ENCODE measurements around the gene MMP17.

Gene MMP17

DNA sequence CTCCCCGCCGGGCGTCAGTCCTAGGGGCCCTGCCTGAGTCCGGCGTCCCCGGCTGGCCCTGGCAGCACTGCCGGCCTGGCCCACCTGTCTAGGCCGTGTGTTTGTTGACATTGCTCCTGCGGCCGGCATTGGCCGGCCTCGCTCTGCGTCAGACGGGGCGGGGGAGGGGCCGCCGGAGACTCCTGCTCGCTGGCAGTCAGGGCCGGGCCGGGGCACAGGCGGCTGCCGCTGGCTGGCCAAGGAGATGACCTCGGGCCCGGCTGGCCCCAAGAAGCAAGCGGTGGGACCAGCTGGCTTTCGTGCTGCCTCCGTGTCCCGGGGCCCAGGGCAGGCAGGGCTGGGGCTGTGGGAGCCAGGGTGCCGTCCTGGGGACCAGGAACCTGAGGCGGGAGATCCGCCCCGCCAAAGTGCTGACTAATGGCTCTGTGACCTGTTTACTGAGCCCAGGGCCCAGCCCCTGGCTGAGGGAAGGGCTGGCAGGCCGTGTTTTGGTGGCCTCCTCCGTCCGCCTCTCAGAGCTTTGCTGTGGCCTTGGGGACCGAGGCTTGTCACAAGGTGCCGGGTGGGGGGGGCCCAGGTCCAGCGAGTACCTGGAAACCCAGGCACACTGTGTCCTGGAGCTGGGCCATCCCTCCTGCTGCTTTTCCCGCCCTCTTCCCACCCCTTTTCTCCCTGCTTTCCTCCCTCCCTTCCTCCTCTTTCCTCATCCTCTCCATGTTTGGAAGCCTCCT, 68.1 kb downstream of the MMP17 start:
- peak; percentile 98 for DNase-seq

DNA sequence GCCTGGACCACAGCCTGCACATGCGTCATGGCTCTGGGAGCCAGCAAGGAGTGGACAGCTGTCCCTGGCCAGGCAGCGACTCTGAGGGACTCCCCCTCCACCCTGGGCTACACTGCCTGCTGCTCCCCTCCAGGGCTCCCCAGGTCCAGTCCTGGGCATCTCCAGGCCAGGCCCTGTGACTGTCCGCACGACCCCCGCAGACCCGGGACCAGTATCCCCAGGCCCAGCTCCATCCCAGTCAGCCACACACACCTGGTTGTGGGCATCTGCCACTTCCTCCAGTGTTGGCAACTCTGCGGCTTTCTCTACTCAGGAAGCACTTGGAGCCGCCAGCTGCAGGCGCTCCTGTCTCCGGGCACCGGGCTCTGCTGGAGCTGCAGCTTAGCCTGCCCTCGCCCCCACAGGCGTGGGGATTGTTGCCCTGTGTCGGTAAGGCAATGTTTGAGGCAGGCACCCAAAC, 68.6 kb downstream of the MMP17 start:
- peak; percentile 88 for DNase-seq

DNA sequence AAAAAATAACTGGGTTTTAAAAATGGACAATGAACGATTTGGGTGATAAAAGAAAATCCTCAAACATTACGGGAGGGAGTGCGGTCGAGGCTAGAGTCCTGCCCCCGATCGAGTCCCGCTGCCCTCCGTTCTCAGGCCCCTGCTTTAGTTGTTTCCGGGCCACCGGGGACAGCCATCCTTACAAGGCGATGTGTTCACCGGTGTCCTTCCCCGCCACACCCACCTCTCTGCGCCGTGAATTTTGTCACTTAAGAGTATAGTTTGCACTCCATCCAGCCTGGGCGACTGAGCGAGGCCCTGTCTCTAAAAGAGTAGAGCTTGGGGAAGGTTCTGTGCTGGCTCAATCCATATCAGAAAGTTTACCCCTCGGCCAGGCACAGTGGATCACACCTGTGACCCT, 69.1 kb downstream of the MMP17 start:
- no peak for DNase-seq

DNA sequence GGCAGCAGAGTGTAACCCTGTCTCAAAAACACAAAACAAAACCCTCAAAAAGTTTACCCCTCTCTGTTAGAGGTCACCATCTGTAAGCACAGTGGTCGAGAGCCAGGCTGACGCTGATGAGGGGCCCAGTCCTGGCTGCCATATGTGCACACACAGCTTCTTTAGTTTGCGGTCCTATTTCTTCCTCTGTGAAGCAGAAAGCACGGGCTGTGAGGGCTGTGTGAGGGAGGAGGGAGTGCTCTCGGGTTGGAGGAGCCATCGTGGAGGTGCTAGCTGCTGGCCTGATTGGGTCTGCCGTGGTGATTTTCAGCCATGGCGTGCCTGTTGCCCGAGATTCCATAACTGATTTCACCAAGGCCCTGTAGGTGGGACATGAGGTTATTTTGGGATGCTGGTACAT, 69.7 kb downstream of the MMP17 start:
- DNase-seq: no peak

DNA sequence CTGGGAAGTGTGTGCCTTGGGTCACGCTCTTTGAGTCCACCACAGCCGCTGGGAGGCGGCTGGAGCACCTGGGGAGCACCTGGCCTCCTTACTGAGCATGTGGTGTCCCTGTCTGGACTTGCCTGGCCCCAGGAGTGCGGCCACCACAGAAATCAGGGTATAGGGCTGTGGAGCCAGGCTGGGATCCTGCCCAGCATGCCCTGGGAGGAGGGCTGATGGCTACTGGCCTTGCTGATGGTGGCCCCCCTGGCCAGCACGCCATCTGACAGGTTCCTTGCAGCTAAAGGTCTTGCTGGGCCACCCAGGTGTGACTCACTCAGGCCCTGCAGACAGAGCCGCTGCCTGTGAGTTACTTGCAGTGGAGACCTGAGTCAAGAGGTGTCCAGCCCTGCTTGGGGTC, 72.2 kb downstream of the MMP17 start:
- DNase-seq: peak; percentile 59

All from DMS53 (cell line).